HG02943 (cell line): ENCODE measurements around the gene HTR3C.

Source experiments
- ATAC-seq: cut with Tn5 transposase; IDR thresholded peaks from one replicate; pipeline ENCODE4 v1.9.1; 2021; ENCODE audit warnings: mild to moderate bottlenecking, low read depth, moderate library complexity; ENCODE audit not compliant: unreplicated experiment

The HTR3C gene

DNA sequence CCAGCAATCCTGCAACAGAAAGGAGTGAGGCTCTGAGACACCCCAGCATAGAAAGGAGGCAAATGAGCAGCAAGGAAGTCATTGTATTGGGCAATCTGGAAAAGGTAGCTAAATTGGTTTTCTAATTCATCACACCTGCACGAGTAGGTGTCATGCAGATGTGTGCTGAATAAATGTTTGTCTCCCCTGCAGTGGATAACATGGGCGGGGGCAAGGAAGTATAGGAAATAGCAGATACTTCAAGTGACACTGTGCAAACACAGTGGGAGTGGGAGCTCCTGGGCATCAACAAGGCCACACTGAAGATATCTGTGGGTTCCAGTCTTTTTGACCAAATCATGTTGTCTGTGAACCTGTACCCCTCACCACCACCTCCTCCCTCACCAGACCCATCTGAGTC is 29.6 kb downstream of the HTR3C start:
- ATAC-seq, result no peak

- ATAC-seq, result no peak
Observed at GRCh38 chr3:184085389-184085852, 32.6 kb downstream of the HTR3C start.

GRCh38 chr3:184092199-184092598 is 39.4 kb downstream of the HTR3C start:
- no peak for ATAC-seq

DNA sequence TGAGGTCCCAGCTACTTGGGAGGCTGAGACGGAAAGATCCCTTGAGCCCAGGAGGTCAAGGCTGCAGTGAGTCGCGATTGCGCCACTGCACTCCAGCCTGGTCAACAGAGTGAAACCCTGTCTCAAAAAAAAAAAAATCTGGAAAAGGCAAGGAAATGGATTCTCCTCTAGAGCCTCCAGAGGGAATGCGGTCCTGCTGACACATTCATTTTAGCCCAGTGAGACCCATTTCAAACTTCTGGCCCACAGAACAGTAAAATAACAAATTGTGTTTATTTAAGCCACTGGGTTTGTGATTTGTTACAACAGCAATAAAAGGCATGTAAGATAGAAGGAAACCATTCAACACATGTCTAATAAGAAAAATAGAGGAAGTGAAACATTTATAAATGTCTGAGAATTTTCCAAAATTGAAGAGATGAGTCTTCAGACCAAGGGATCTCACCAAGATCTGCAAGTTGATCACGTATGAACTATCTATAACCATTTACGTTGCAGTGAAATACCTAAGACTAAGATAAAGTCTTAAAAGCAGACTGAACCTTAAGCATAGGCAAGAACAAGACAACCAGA is 44.0 kb downstream of the HTR3C start, which contains the start of gene HTR3E:
Gene HTR3E (plus strand): TSS at position 254 of the 573 bp plus-strand sequence. CDS start 466 bp downstream, outside the sequence.
- no peak for ATAC-seq

GRCh38 chr3:184097556-184097955 is 44.7 kb downstream of the HTR3C start:
- ATAC-seq, result no peak

DNA sequence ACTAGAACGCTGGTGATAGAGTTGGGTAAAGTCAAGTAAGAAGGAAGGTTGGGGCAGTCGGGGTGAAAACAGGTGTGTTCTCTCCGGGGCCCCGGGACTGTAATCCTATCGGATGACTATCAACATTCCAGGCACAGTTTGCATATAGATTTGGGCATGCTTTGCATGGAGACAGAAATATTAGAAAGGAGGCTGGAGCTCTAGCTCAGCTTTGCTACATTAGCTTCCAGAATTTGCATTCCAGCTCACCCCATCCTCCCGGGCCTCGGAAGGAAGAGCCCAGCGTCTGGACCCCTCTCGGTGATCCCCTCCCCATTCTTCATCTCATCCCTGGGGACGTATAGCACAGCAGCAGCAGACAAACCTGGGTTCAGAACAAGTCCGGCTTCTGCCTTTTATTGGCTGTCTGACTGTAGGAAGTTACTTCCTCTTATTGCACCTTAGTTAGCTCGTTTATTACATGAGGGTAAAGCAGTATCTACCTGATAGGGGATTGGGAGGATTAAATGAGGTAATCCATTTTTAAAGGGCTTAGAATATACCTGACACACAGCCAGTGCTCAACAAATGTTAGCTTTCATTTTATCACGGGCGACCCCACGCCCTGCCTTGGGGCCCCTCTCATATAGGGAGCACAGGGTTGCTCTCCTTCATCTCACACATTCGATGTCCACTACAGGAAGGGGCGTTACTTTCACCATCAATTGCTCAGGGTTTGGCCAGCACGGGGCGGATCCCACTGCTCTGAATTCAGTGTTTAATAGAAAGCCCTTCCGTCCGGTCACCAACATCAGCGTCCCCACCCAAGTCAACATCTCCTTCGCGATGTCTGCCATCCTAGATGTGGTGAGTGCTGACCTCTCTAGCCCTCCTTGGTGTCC is 47.2 kb downstream of the HTR3C start:
- ATAC-seq, result no peak
